Measurements from ENCODE around the gene GTF2F2.

Gene GTF2F2

DNA sequence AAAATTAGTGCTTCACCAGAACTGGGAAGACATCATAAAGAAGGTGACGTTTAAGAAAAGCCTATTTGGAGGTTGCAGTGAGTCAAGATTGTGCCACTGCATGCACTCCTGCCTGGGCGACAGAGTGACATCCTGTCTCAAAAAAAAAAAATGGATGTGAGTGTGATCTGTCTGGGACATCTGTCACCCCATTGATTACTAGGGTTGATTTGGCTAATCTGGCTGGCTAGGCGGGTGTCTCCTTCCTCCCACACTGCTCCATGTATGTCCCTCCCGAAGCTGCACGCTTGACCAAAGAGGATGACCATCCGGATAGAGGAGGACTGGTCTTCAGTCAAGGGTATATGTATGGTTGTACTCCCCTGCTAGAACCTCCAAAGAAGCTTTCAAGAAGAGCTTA, 2.6 kb downstream of the GTF2F2 start:
- no peak for DNase-seq

DNA sequence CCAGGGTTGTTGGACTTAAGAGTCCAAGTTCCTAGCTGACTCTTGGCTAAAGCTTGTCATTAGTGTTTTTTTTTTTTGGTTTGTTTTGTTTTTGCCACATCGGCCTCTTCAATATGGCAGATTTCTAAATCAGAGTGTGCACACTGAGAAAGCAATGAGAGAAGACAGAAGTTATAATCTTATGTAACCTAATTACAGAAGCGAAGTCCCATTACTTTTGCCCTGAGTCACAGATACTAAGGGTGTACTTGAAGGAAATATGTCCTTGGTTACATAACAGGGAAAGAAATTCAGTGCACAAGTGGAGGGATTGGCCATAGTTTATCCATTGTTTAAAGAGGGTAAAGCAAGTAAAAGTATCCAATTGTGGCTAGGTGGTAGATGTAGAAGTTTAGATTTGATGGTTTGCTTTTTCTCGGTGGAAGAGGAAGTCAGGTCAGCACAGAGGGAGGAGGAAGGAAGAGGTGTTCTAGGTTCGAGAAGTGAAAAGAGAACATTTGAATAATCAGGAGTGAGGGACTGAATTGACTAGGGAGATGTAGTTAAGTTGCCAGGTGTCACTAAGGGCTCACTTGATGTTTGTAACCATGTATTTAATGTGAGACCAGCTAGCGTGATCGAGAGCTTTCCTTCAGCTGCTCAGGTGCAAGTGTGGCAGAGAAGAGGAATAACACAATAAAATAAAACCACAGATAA, 12.2 kb downstream of the GTF2F2 start:
- DNase-seq: no peak

DNA sequence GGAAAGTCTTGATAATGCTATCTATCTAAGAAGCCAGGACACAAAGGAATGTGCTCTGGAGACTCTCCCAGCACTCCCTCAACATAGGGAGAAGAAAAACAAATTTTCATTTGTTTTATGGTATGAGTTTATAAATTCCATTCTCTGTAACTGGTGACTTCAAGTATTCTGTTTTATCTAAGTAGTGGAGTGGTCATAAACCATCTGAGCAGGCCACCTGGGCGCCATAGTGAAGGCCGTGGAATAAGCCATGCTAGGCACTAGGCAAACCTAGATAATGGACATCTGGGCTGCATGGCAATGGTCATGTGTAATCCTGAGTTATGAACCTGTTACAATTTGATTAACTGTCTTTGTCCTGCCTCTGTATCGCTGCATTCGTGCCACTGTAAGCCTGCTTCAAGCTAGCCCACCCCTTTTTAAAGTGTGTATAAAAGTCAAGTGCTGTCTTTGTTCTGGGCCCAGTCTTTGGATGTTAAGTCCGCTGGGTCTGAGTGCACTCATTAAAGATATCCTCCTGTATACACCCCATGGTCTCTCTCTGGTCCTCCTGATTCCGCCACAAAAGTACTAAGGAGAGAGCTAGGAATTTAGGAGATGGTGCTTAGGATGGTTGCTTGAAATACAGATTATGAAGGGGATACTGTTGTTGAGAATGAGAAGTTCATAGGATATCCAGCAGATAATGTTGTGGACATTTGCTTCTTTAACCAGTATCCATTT, 13.2 kb downstream of the GTF2F2 start:
- no peak for DNase-seq

DNA sequence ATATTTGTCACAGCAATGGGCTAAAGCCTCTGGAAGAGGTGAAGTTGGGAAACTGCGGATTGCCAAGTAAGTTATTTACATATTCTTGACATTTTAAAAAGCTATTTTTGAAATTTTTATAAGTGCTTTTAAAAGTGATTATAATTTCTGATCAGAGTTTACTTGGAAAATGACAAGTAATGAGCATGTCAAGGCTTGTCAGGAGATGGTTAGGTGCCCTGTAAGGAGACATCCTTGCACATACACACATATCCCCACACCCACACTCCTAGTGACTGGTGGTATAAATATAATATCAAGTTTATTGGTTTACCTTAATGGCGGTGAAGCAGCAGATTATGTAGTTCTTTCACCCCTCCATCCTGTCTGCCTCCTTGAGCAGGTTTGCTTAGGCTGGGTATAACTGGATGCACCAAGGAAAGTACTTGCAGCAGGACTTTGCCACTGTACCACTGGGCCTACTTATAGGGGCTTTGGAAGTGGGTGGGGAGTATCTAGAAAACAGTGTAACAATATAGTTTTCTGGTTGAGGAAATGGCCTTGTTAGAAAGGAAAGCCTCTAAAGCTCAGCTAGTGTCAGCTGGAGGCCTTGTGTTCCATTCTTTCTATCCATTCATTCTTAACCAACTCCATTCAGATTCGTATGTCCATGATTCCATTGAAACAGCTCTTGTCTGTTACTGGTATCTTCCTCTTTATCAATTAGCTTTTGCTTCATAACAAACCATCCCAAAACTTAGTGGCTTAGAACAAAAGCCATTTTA, 16.6 kb downstream of the GTF2F2 start:
- no peak for DNase-seq

DNA sequence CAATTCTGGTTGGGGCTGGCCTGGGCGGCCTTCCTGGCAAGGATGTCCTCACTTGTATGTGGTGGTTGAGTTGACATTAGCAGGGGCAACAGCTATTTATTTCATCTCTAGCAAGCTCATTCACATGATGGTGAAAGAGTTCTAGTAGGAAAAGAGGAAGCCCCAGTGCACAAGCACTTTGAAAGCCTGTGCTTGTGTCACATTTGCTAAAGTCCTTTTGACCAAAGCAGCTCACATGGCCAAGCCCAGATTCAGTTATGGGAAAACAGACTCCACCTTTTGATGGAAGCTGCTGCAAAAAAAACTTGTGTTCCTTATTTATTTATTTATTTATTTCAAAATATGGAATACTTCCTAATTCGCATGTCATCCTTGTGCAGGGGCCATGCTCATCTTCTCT, 17.2 kb downstream of the GTF2F2 start:
- DNase-seq: no peak

DNA sequence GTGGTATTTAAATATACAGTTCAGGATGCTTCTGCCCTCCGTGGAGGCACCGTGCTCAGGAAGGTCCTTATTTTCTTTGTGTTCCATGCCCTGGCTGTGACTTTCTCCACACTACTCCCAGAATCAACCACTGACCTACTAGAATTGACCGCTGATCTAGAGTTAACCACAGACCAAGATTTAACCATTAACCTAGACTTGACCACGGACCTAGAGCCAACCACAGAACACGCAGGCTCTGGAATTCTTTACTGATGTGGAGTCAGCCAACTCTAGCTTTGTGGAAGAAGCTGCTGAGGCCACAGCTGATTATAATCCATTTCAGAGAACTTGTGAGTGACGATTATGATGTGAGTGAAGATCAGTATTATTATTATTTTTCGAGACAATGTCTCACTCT, 18.0 kb downstream of the GTF2F2 start:
- DNase-seq: no peak

DNA sequence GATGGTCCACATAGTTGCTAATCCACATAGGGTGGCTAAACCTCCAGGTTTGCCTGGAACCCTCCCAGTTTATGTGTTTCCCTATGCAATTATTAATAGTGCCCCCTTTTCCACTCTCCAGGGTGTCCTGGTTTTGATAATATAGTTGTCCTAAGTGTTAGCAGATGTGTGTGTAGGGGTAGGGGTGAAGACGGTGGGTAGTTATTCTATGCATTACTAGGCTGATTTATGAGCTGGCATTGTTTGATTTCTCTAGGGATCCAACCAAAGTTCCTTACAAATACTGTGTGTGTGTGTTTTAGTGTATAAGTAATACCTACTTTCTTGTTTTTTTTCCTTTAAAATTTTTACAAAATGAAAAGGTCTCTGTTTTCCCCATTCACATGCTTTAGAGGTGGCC, 21.1 kb downstream of the GTF2F2 start:
- no peak for DNase-seq

DNA sequence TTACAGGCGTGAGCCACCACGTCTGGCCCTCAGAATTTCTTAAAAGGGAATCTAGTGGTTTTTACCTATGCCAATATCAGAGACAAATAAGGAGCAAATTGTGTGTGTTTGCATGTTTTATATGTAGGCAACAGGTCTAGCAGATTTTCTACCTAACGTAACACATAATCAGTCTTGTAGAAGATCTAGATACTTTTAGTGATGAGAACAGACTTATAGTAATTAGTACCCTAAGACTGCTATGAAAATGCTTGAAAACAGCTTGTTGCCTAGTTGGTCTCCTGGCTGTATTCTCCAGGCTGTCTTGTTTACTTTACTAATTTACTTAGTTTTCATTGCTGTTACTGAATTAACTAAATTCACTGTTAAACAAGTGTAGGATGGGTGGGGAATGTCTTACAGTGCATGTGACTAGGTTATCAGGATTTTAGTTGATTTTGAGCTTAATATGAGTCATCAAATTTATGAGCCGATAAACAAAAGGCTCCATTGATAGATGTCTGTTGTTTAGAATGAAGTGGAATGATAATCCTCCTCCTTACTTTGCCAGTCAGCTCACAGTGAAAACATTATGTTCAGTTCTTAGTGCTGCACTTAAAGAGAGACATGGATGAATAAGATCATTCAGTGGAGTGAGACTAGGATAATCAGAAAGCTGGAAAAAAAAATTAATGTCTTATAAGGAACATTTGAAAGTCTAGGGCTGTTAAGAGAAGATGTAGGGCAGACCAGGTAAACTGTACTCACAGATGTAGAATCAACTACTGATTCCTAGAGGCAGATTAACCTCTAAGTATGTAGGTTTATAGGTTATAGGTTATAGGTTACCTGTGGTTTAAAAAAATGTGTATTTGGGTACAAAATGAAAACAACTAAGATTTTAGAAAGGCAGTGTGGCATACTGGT, 22.4 kb downstream of the GTF2F2 start:
- no peak for DNase-seq

DNA sequence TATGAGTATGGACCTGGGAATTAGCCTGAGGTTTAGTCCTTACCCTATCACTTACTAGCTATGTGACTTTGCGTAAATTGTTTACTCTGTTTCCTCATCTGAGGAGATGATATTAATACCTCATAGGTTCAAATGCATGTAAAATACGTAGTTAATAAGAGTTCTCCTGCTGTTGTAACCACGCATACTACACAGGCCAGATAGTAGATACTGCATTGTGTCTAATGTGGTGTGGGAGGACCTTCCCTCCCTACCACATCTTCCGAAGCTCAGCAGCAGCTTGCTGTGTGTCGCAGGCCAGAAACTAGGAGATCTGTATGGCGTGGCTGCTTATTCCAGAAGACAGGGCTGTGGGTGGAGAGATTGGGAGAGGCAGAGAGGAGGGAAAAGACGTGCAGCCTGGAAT, 23.0 kb downstream of the GTF2F2 start:
- DNase-seq: no peak

DNA sequence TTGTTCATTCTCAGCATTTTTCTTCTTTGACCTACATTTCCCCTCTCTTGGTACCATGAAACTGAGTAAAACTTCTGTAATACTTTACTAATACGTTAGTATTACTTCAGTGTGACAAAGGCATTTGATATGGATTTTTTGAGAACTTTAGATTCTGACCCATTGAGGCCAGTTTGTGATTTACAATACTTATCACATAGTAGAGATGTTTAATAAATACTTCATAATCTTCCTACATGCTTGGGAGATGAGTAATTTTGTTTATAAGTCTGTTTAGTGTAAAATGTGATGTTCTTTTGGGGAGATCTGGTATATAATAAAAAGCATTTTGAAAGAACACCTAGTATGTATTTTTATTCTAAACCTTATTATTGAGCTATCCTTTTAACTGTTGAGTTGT, 29.7 kb downstream of the GTF2F2 start:
- DNase-seq: no peak

DNA sequence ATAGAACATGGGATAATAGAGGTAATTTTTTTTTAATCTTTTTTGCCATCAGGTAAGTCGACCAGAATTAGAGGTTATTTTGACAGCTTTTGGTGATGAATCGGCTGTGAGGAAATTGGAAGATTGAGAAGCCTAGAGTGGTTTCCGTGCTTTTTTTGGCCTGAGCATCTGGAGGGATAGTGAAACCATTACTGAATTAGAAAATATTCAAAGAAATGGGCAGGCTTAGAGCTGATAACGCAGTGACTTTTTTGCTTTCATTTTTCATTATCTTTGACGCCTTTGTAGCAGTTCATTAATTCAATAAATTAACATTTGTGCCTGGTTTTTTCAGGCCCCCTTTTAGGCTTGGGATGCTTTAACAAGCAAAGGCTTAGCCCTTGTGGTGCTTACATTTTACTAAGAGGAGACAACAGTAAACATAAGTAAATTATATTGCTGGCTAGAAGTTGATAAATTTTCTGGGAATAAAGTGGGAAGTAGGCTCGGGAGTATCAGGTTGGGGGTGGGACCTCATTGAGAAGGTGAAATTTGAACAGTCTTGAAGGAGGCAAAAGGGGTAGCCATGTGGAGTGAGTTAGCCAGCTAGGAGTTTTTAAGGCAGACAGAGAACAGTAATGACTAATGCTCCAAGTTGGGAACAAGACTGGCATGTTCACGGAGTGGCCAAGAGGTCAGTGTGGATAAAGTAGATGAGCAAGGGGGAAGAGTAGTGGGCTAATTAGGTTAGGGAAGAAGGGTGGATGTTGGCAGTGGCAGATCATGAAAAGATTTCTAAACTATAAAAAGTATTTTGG, 36.5 kb downstream of the GTF2F2 start:
- no peak for DNase-seq

DNA sequence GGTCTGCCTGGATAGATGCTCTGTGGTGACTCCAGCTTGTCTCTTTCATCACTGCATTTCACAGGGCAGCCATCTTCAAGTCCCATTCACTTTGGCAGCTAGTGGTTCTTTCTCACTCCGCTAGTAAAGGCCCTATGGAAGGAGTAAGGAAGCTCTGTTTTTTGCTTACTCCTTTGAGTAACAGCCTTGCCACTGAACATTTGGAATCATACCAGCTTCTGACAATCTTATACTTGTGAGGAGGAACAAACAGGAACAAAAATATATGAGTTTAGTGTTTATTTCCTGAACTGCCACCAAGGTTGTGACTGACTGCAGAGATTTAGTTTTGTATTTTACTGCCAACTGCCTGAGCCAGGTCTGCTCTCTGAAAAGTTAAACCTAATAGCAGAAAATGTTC, 41.9 kb downstream of the GTF2F2 start:
- no peak for DNase-seq

DNA sequence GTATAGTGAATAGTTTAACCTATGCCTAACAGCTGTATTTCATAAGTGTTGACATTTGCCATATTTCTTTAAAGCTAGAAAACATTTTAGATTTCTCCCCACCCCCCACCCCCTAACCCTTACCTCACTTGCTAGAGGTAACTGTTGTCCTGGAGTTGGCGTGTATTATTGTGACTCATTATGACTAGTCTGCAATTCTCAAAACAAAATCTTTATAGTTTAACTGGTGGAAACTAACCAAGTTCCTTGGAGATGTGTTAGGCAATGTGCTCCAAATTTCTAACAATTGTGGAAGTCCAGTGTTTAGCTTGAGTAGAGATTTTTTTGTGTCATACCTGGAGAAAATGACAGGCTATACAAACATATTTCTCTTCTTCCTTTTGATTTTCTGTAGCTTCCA, 42.5 kb downstream of the GTF2F2 start:
- no peak for DNase-seq

DNA sequence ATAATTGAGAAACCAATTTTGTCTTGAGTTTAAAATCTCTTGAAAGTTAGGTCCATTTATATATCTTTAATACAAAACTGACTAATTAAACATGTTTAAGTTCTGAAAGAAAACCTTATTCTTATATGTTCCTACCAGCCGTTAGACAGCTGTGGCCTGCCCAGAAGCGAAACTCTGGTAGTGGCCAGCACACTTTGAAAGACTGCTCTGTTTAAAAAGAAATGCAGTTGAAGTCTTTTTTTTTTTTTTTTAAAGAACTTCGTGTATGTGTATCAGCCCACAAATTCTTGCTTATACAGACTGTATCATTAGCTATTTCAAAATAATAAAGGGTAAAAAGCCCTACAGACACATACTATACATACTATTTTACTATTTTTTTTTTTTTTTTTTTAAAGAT, 46.5 kb downstream of the GTF2F2 start:
- DNase-seq: no peak

DNA sequence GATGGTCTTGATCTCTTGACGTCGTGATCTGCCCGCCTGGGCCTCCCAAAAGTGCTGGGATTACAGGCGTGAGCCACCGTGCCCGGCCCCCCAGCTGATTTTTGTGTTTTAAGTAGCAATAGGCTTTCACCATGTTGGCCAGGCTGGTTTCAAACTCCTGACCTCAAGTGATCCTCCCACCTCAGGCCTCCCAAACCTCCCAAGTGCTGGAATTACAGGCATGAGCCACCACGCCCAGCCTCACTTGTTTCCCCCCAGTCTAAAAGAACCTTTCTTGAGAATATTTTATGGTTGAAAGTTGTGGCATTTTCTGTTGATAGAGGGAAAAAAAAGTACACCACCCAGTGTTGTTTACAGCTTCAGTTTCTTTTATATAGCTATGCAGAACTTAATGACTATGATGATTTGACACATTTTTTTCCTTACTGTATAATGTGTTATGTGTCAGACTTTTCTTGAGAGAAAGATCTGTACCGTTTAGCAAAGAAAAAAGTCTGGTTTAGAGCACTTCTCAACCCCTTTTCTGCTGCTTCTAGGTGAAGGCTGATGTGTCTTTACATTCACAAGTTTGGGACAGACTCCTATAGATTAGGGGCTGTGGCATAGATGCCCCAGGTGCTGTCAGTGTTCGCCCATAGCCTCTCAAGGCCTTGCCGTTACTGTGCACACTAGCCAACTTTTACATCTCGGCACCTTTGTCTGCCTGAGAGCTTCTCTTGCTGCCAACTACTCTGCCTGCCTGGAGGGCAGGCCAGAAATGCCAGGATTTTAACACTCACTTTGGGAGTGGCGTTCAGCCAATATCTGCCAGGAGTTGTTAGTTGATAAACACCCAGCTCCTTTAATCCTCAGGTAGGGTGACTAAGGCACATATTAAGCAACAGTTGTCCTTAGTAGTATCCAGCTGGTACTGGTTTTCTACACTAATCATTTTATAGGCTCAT, 47.6 kb downstream of the GTF2F2 start:
- DNase-seq: no peak

DNA sequence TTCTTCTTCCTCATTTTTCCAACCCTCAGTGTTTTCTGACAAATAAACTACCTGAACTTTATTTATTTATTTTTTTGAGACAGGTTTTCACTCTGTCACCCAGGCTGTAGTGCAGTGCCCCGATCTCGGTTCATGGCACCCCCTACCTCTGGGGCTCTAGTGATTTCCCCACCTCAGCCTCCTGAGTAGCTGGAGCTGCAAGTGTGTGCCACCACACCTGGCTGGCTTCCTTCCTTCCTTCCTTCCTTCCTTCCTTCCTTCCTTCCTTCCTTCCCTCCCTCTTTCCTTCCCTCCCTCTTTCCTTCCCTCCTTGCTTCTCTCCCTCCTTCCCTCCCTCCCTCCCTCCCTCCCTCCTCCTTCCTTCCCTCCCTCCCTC, 48.2 kb downstream of the GTF2F2 start:
- no peak for DNase-seq

DNA sequence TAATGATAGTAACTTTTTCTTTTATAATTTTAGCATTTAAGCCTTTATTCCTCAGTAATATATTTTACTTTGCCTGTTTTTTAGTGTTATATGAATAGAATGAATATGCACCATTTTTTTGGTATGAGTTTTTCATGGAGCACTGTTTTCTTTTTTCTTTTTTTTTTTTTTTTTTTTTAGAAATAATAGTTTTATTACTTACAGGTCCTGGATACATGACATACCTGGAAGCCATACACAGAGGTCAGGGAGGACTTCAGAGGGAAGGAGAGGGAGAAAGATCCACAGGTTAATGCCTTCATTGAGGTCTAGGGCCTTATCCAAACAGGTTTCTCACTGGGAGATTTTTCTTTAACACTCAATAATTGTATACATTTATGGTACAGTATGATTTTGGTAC, 54.2 kb downstream of the GTF2F2 start:
- DNase-seq: no peak

DNA sequence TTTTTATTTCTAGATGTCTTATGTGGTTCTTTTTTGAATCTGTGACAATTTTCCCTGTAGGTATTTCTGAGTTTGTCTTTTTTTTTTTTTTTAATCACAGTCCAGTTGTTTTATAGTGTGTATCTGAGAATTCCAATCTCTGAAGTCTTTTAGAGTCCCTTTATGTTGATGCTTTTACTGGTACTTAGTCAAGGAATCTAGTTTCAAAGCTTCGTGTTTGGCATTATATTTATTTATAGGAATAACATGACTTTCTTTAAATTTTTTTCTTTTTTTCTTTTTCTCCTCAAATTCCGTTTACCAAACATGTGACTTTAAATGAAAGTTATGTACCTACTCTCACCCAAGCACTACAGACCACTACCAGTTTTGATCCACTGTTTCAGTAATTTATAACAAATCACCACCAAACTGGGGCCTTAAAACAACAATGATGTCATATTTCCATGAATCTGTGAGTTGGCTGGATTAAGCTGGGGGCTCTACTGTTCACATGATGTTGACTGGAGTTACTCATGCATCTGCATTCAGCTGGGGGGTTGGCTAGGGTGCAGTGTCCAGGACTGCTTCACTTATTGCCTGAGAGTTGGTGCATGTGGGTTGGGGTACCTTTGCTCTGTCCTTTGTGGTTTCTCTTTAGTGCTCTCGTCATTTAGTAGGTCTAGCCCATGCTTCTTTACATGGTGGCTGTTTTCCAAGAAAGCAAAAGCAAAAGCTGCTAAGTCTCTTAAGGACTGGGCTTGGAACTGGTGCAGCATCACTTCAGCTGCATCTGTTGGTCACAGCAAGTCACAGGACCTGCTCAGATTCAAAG, 58.2 kb downstream of the GTF2F2 start:
- DNase-seq: no peak

DNA sequence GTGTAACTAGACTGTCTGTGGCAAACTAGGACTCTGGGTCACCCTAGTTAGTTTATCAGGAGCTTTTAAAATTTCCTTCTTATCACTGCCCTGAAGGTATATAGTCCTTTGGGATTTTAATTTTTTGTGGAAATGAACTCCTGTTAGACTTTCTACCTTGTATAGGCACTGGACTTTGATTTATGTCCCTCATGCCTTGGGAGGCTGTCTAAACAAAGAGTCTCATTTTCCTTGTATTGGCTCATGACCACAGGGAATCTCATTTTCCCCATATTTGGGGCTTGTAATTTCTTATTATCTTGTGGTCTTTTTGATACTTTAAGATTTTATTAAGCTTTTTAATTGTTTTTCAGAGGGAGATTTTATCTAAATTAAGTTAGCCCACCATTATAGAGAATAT, 59.1 kb downstream of the GTF2F2 start:
- no peak for DNase-seq

DNA sequence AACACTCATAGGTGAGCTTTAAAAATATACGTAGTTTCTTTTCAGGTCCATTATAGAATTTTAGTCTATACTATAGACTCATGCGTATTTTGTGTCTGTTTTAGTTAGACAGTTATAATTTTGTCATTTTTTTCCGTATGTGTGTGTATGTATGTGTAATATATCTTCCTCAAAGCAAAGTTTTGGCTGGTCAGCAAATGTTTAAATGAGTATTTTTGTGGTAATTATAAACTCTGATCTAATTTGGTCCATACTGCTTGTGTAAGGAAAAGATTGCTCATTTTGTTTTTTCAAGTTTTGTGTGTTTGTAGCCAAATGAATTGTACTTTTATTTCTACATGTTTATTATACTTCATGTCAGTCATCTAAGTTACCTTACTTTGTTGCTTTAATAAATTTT, 60.0 kb downstream of the GTF2F2 start:
- DNase-seq: no peak
